Liver (tissue), 3 donors: ENCODE results near the gene SH2B3.

Source experiments
- CTCF ChIP-seq: fragments of 150-350 bp; IDR thresholded peaks from 2 replicates; pipeline ENCODE4 v1.5.1; 2017; ENCODE audit warnings: improper control_type of control experiment, low read depth, low read length; ENCODE audit not compliant: missing input control
- FOXA1 ChIP-seq: IDR thresholded peaks from 2 replicates; pipeline ENCODE4 v1.6.1; 2016; ENCODE audit warnings: antibody characterized with exemption
- GABPA ChIP-seq, 2 donors: IDR thresholded peaks in 1 of 2; conservative IDR thresholded peaks in 1 of 2; 2 replicates each; pipeline ENCODE4 v1.6.1; 2016; ENCODE audit warnings: antibody characterized with exemption in 2 of 2, mild to moderate bottlenecking in 1 of 2, moderate library complexity in 1 of 2
- HNF4A ChIP-seq, 2 donors: conservative IDR thresholded peaks; 2 replicates each; pipeline ENCODE4 v1.6.1; 2016; ENCODE audit warnings: antibody characterized with exemption in 2 of 2, mild to moderate bottlenecking in 2 of 2
- HNF4G ChIP-seq: IDR thresholded peaks from 2 replicates; pipeline ENCODE4 v1.6.1; 2016; ENCODE audit warnings: antibody characterized with exemption
- JUND ChIP-seq, 2 donors: IDR thresholded peaks; 2 replicates each; pipeline ENCODE4 v1.6.1; 2016; ENCODE audit warnings: antibody characterized with exemption in 2 of 2
- SP1 ChIP-seq: IDR thresholded peaks from 2 replicates; pipeline ENCODE4 v1.6.1; 2018; ENCODE audit warnings: antibody characterized with exemption, mild to moderate bottlenecking
- TAF1 ChIP-seq: conservative IDR thresholded peaks from 2 replicates; pipeline ENCODE4 v1.6.1; 2016; ENCODE audit warnings: antibody characterized with exemption, mild to moderate bottlenecking
- TF ChIP-seq, protein P1 (sequence below): IDR thresholded peaks from 2 replicates; pipeline ENCODE4 v1.6.1; 2016; ENCODE audit warnings: antibody characterized with exemption
- TF ChIP-seq, protein P2 (sequence below): IDR thresholded peaks from 2 replicates; pipeline ENCODE4 v1.6.1; 2016; ENCODE audit warnings: antibody characterized with exemption, mild to moderate bottlenecking
- donor health status: healthy.
- donor health status: healthy.

DNA sequence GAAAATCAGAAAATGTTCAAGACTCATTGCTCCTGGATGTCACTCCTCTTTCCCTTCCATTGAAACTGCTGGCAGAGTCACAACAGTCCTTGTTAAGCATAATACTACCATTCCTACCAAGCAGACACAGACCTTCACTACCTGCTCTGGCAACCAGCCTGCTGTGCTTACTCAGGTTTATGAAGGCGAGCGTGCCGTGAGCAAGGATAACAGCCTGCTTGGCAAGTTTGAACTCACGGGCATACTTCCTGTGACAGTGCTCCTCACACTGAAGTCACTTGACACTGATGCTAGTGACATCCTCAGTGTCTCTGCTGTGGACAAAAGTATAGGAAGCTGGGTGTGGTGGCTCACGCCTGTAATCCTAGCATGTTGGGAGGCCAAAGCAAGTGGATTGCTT, 21.1 kb upstream of the SH2B3 start:
- TF ChIP-seq HNF4A (conservative IDR thresholded peaks at IDR 0.05) = no peak
- no peak for TF ChIP-seq TAF1
- TF ChIP-seq, protein P1, sequence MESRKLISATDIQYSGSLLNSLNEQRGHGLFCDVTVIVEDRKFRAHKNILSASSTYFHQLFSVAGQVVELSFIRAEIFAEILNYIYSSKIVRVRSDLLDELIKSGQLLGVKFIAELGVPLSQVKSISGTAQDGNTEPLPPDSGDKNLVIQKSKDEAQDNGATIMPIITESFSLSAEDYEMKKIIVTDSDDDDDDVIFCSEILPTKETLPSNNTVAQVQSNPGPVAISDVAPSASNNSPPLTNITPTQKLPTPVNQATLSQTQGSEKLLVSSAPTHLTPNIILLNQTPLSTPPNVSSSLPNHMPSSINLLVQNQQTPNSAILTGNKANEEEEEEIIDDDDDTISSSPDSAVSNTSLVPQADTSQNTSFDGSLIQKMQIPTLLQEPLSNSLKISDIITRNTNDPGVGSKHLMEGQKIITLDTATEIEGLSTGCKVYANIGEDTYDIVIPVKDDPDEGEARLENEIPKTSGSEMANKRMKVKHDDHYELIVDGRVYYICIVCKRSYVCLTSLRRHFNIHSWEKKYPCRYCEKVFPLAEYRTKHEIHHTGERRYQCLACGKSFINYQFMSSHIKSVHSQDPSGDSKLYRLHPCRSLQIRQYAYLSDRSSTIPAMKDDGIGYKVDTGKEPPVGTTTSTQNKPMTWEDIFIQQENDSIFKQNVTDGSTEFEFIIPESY = no peak
- no peak for TF ChIP-seq GABPA (IDR thresholded peaks at IDR 0.05 in 1 of 2, conservative IDR thresholded peaks at IDR 0.05 in 1 of 2)
- TF ChIP-seq JUND (IDR thresholded peaks at IDR 0.05) = no peak
- TF ChIP-seq CTCF = no peak
- no peak for TF ChIP-seq HNF4G
- TF ChIP-seq, protein P2, sequence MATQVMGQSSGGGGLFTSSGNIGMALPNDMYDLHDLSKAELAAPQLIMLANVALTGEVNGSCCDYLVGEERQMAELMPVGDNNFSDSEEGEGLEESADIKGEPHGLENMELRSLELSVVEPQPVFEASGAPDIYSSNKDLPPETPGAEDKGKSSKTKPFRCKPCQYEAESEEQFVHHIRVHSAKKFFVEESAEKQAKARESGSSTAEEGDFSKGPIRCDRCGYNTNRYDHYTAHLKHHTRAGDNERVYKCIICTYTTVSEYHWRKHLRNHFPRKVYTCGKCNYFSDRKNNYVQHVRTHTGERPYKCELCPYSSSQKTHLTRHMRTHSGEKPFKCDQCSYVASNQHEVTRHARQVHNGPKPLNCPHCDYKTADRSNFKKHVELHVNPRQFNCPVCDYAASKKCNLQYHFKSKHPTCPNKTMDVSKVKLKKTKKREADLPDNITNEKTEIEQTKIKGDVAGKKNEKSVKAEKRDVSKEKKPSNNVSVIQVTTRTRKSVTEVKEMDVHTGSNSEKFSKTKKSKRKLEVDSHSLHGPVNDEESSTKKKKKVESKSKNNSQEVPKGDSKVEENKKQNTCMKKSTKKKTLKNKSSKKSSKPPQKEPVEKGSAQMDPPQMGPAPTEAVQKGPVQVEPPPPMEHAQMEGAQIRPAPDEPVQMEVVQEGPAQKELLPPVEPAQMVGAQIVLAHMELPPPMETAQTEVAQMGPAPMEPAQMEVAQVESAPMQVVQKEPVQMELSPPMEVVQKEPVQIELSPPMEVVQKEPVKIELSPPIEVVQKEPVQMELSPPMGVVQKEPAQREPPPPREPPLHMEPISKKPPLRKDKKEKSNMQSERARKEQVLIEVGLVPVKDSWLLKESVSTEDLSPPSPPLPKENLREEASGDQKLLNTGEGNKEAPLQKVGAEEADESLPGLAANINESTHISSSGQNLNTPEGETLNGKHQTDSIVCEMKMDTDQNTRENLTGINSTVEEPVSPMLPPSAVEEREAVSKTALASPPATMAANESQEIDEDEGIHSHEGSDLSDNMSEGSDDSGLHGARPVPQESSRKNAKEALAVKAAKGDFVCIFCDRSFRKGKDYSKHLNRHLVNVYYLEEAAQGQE = no peak
- no peak for TF ChIP-seq FOXA1
- no peak for TF ChIP-seq SP1
